DND-41 (cell line): ENCODE measurements around the gene WTAP.

Source experiments
- ATAC-seq: fragments of 200-7000 bp; cut with Tn5 transposase; 3 replicates; pipeline ENCODE4 v1.9.1; 2021; ENCODE audit warnings: low read depth; ENCODE audit not compliant: insufficient read depth
- DNase-seq: peaks from one replicate; pipeline ENCODE4 v3.0.0-alpha.2; 2020
- H2AFZ ChIP-seq: 2 replicates; pipeline ENCODE4 v1.6.0; 2012; ENCODE audit warnings: low read depth, low read length
- H3K27ac ChIP-seq: 2 replicates; pipeline ENCODE4 v1.5.1; 2012; ENCODE audit warnings: low read length, inconsistent platforms
- H3K27me3 ChIP-seq: fragments of 200-600 bp; sonication (generic); 2 replicates; pipeline ENCODE4 v1.6.0; 2012; ENCODE audit warnings: low read length, mild to moderate bottlenecking, inconsistent platforms; ENCODE audit not compliant: insufficient read depth, poor library complexity
- H3K36me3 ChIP-seq: 2 replicates; pipeline ENCODE4 v1.5.1; 2012; ENCODE audit warnings: low read length, inconsistent platforms; ENCODE audit not compliant: insufficient read depth
- H3K4me1 ChIP-seq: 2 replicates; pipeline ENCODE4 v1.5.1; 2012; ENCODE audit warnings: mild to moderate bottlenecking, low read length; ENCODE audit not compliant: insufficient read depth
- H3K4me2 ChIP-seq: 2 replicates; pipeline ENCODE4 v1.6.0; 2012; ENCODE audit warnings: mild to moderate bottlenecking, moderate library complexity, low read length, inconsistent platforms; ENCODE audit not compliant: insufficient read depth
- H3K4me3 ChIP-seq, 2 experiments: fragments of 200-600 bp in 1 of 2; shearing (Covaris generic) in 1 of 2; 2 replicates each; pipeline ENCODE4 v1.5.1; 2012 to 2016; ENCODE audit warnings: inconsistent platforms in 2 of 2, low read length in 2 of 2, mild to moderate bottlenecking in 2 of 2, low read depth in 1 of 2, moderate library complexity in 1 of 2
- H3K79me2 ChIP-seq: 2 replicates; pipeline ENCODE4 v1.6.0; 2012; ENCODE audit warnings: low read length, inconsistent platforms; ENCODE audit not compliant: insufficient read depth
- H3K9ac ChIP-seq: 2 replicates; pipeline ENCODE4 v1.6.0; 2012; ENCODE audit warnings: low read depth, mild to moderate bottlenecking, inconsistent platforms, low read length, moderate library complexity
- H3K9me3 ChIP-seq: 2 replicates; pipeline ENCODE4 v1.5.1; 2012; ENCODE audit warnings: low read length, moderate library complexity, mild to moderate bottlenecking, inconsistent platforms; ENCODE audit not compliant: insufficient read depth, severe bottlenecking
- H4K20me1 ChIP-seq: 2 replicates; pipeline ENCODE4 v1.6.0; 2012; ENCODE audit warnings: low read length; ENCODE audit not compliant: insufficient read depth
- CTCF ChIP-seq: IDR thresholded peaks from 2 replicates; pipeline ENCODE4 v1.5.1; 2012; ENCODE audit warnings: borderline replicate concordance, low read length, moderate library complexity, mild to moderate bottlenecking; ENCODE audit not compliant: poor library complexity, severe bottlenecking; ENCODE audit errors: extremely low read depth
- EZH2 ChIP-seq: IDR thresholded peaks from 3 replicates; pipeline ENCODE4 v1.6.1; 2012; ENCODE audit warnings: borderline replicate concordance, low read depth, mild to moderate bottlenecking, moderate library complexity, low read length, inconsistent platforms; ENCODE audit not compliant: severe bottlenecking

Gene WTAP

GRCh38 chr6:159805440-159806020 lies 78.2 kb downstream of the WTAP start:
- Histone ChIP-seq H3K4me3 (no peak overlapping the region), H3K27ac (no peak overlapping the region), H3K79me2 (no peaks in the 10 kb centered on the region), H3K9ac (no peak overlapping the region), H4K20me1 (no peaks in the 10 kb centered on the region), H3K27me3 (no peaks in the 10 kb centered on the region), H3K4me2 (no peak overlapping the region), H3K9me3 (no peaks in the 10 kb centered on the region), H2AFZ (no peak overlapping the region), H3K36me3 (no peaks in the 10 kb centered on the region), H3K4me1 (no peaks in the 10 kb centered on the region)
- no peak for DNase-seq
- no peak for ATAC-seq
- TF ChIP-seq CTCF (no peak), EZH2 (no peak)
